Ramos (cell line): Measurements from ENCODE around the gene RPUSD1.
"Not testable (repeated sequence)": the region's sequence is repeated elsewhere in the genome, so short reads cannot be mapped to it uniquely, and the experiment has no call there.

ENCODE experiments used
- in situ Hi-C: fragments of 300-500 bp; cut with MboI; formaldehyde crosslinking; loops from one replicate; pipeline ENCODE4 v1.14.3; 2022; ENCODE audit warnings: low sequenced_read_pairs; ENCODE audit not compliant: unreplicated experiment

Gene RPUSD1

DNA sequence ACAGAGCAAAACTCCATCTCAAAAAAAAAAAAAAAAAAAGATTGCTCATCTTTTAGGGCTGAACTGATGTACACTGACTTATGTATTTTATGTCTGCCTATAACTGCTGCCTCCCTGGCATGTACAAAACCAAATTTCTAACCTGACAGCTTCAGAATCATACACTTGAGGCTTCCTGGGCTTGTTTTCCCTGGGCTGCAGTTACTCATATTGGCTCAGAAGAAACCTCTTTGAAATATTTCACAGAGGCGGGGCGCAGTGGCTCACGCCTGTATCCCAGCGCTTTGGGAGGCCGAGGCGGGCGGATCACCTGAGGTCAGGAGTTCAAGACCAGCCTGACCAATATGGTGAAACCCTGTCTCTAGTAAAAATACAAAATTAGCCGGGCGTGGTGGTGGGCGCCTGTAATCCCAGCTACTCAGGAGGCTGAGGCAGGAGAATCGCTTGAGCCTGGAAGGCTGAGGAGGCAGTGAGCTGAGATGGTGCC, 34.0 kb downstream of the RPUSD1 start:
- in situ Hi-C loops, result not testable (repeated sequence)

DNA sequence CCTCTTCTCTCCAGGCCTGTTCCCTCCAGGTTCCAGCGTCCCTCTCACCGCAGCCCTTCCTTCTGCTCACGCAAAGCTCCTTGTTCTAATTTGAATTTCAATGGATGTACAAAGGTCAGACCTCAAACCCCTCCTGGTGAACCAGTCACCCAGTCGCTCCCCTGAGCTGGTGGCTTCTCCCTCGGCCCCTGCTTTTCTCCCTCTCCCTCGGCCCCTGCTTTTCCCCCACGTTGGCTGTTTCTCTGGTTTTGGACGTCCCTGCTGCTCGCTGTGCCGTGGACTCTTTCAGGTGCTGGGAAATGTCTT, 36.2 kb downstream of the RPUSD1 start:
- in situ Hi-C loops, result no loop called here

DNA sequence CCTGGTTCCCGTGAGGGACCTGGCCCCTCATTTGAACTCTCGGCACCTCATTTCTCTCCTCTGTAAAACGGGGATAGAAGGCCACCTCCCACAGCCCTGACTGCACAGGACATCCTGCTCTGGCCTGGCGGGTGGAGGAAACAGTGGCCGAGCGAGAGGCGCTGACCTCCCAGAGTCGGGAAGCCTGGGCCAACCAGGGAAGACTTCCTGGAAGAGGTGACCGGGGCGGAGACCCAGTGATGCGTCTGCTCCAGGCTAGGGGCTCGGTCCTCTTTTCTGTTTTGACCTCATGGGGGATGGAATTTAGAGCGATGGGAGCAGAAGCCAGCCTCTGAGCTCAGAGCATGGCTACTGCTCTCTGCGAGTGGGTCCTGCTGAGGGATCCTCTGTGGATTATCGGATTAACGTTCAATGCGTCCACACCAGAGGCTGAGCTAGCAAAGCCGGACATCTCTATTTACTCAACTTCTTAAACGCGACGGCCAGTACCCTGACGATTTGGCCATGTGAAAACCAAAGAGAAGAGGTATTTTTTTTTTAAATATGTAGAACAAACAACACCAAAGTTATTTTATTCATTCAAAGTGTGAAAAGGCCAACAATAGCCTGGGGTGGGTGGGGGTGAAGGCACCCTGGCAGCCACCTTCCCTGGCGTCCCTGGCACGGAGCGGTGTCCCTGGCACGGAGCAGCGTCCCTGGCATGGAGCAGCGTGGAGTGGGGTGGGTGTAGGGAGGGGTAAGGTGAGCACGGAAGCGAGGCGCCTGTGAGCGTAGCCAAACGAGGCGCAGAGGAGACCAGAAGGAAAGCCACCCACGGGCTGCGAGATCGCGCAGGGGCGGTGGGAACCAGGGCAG, 36.8 kb downstream of the RPUSD1 start:
- in situ Hi-C loops, result no loop called here

DNA sequence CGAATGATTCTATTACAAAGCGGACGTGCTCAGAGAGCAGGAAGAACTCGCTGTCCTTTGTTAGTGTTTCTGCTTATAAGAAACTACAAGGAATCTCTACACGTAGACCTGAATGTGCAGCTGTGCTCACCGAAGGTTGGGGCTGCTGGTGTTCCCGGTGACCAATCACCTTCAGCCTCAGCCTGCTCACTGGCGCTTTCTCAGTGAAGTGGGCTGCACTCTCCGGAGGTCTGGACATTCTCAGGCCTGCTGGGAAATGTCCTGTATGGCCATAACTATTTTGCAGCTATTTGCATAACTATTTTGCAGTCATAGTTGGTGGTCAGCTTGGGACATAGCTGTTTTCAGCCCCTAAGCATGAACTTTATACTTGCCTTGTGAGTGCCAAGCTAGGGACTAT, 37.7 kb downstream of the RPUSD1 start:
- in situ Hi-C loops, result no loop called here

DNA sequence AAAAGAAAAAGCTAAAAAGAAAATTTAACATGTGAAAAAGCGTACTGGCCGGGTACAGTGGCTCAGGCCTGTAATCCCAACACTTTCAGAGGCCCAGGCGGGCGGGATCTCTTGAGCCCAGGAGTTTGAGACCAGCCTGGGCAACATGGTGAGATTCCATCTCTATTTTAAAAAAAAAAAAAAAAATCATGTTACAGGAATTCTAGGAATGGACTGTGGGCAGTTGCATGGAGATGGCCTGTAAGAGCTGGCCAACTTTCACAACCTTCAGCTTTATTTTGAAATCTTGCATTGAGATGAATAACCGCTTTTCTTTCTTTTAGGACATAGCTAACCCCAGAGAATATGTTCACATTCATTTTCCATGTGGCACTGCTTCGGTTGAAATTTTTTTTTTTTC, 39.2 kb downstream of the RPUSD1 start:
- in situ Hi-C loops, result no loop called here

DNA sequence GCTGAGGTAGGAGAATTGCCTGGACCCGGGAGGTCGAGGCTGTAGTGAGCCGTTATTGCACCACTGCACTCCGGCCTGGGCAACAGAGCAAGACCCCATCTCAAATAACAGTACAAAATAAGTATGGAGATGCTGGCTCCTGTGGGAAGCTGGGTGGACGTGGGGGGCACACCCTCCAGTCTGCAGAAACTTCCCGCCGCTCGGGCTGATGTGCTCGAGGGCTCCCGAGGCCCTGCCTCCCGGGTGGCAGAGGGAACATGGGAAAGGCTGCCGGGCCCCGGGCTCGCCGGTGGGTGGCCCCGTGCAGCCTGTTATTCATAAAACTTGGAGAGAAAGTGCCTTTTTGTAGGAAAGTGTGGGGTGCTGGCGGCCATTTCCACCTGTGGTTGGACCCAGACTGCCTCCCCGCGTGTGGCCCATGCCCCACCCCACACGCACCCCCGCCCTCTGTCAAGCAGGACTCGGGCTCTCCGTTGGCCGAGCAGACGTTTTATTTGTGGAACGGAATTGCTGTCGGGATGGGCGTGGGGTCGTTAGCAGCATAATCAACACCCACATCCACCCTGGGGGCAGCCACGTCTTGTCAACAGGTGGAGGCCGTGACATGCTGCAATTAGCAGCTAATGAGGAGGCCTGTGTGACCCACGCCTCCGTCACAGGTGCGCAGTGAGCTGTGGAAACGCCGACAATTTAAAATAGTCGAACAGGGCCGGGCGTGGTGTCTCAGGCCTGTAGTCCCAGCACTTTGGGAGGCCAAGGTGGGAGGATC, 40.0 kb downstream of the RPUSD1 start:
- in situ Hi-C loops, result no loop called here

DNA sequence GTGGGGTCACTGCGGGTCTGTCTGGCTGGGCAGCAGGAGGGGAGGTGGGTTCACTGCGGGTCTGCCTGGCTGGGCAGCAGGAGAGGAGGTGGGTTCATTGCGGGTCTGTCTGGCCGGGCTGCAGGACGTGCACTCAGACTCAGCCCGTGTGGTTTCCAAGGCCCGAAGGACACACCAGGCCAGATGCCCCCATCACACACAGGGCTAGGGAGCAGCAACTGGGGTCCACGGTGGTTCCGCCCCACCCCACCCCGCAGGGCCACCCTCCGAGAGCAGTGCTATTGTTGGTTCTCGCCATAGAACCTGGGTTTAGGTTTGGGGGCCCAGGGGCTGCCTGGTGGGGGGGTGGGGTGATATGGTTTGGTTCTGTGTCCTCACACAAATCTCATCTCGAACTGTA, 41.5 kb downstream of the RPUSD1 start:
- in situ Hi-C loops, result no loop called here

DNA sequence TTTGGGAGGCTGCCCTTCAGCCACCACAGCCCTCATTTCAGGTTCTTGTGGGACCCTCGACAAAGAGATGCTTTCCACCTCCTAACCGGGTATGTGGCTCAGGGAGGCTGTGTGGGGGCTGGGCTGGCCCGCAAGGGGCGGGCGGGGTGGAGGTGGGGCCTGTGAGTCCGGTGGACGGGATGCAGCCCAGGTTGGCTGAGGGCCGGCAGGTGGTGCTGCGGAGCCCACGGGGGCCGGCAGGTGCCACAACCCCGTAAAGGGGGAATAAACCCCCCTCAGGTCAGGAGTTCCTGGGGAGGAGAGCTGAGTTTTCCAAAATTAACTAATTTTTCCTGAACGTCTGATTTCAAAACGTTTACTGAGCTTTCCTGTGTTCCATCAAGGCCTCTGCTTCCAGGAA, 42.4 kb downstream of the RPUSD1 start:
- in situ Hi-C loops, result no loop called here

DNA sequence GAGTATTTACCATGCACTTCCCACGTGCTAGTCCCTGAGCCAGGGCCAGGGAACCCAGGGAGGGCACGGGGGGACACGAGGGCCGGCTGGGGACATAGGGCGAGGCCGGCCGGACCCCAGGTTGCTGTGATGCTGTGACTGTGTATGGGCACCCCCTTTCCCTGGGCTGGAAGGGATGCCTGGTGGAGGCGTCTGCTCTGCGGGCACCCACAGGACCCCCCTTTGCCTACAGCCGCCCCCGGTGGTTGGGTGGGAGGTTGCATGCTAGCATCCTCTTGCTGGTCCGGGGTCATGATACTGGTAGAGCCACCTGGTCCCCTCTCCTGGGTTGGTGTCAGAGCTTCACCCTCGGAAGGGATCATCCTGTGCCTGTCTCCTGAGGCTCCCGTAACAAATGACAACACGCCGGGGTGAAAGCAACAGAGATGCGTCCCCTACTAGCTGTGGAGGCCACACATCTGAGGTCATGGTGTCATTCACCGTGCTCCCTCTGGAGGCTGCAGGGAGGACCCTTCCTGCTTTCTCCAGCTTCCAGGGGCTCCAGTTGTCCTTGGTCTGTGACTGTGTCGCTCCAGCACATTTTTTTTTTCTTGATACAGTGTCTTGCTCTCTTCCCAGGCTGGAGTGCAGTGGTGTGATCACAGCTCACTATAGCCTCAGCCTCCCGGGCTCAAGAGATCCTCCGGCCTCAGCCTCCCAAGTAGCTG, 44.2 kb downstream of the RPUSD1 start:
- in situ Hi-C loops, result no loop called here

DNA sequence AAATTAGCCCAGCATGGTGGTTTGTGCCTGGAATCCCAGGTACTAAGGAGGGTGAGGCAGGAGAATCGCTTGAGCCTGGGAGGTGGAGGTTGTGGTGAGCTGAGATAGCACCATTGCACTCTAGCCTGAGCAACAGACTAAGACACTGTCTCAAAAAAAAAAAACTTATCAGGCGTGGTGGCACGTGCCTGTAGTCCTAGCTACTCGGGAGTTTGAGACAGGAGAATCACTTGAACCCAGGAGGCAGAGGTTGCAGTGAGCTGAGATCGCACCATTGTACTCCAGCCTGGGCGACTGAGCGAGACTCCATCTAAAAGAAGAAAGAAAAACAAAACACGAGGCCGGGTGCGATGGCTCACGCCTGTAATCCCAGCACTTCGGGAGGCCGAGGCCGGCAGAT, 45.3 kb downstream of the RPUSD1 start:
- in situ Hi-C loops, result not testable (repeated sequence)

DNA sequence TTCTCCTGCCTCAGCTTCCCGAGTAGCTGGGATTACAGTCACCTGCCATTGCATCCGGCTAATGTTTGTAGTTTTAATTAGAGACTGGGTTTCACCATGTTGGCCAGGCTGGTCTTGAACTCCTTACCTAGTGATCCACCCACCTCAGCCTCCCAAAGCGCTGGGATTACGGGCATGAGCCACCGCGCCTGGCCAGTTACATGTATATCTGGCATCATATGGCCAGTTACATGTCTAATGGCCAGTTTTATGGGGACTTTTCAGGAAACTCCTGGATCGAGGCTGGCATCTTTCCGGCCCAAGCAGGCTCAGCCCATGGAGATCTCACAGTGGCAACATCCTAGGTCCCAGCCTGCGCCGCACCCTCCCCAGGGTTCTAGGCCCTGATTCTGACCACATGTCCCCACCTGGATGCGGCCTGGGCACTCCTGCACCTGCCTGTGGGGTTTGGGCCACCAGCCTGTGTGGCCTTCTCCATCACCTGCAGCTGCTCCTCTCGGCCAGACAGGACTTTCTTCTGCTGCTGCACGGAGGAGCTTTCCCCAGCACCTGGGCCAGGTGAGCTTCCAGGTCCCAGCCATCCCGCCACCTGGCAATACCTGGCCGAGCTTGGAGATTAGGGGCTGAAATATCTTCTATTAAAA, 46.1 kb downstream of the RPUSD1 start:
- in situ Hi-C loops, result no loop called here

DNA sequence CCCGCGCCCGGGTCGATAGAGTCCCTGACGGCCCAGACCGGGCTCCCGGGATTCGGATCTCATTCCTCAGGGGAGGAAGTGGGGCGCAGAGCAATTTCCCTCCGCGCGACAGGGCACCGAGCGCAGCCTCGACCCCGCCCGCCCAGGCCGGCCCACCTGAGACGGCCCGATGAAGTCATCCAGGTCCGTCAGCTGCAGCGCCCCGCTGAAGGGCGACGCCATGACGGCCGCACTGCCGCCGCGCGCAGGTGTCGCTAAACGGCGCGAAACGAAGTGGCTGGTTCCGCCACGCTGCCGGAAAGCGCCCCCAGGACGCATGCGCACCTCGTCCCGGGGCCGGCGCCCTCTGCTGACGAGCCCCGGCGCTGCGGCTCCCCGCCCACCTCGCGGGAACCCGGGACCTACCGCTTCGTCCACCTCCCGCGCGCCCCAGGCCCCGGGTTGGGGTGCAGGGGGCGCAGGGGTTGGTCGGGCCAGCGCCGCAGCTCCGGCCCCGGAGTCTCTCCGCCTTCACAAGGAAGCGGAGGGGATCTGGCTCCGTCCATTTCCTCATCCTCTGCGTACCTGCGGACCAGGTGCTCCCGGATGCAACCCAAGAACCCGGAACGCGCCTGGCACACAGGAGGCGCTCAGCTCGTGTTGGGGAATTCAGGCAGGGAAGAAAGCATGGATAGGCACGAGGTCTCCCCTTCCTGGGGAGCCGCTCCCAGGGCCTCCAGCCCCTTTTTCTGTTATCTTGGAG, 47.2 kb downstream of the RPUSD1 start, which contains the start of gene CIAO3:
Gene CIAO3, minus strand, starts transcription at position 234 of the 742 bp plus-strand sequence. Its CDS starts 12 bp downstream, at position 222.
- in situ Hi-C loops, result no loop called here

DNA sequence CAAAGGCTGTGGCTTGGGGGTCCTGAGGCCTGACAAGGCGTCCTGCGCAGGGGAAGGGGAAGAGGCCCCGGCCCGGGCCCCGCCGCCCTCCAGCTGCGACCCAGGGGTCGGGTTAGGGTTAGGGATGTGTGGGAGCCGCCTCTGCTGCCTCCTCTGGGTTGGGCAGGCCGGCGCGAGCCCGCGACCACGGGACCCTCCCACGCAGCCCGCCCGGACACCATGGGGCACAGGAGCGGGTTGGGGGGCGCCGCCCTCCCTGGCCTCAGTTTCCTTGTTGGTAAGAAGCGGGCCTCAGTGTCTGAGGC, 47.8 kb downstream of the RPUSD1 start:
- in situ Hi-C loops, result no loop called here

DNA sequence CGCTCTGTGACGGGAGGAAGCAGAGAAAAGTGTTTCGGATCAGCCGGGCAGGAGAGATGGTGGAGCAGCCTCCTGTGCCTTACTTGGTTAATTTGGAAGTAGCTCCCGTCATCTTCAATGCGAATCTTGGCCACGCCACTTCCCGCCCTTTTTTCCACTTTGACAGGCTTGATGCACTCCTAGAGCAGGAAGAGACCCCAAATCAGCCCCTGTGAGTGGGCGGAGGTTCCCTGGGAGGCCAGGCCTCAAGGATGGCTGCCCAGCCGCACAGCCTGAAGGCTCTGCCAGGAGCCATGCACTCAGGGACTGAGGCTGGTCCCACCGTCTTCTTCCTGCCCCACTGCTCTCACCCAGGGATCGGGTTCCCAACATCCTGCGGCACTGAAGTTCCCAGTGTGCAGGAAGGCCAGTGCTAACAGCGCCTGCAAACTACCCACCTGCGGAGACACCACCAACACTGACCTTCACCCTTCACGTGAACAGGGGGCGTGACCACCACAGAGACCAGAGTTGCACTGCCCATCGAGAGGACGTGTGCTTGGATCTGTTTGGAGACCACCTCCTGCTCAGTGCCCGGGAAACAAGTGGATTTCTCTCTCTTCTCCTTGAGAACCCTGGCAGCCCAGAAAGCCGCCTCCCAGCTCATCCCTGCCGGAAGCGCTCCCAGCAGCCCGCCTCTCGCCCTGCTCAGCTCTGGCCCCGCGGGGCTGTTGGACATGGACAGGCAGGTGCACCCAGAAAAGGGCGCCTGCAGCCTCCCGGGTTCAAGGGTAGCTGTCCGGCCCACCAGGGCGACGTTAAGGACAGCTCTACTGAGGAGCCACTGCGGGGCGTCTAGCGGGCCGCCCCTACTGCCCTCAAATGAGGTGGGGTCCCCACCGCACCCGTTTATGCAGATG, 48.4 kb downstream of the RPUSD1 start:
- in situ Hi-C loops, result no loop called here

DNA sequence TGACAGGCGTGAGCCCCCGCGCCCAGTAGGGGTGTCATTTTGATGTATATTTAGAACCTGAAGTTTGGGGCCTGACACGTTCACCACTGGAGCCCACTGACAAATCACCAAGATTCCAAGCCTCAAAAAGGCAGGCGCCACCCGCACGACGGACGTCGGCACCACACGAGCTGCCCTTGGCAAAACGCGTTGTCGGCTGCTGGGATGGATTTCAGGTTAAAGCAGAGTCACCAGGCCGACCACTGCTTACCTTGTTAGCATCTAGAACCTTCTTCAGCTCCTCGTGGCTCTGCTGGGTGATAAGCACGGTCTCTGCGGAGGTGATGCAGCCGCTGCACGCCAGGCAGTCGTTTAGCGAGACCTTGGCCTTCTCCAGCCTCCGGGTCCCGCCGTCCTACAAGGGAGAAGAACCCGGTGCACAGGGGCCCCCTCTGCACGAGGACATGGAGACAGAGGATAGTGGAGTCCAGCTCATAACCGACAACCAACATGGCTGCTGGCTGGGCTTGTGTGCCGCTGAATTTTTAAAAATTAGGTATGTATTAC, 51.2 kb downstream of the RPUSD1 start:
- in situ Hi-C loops, result no loop called here

DNA sequence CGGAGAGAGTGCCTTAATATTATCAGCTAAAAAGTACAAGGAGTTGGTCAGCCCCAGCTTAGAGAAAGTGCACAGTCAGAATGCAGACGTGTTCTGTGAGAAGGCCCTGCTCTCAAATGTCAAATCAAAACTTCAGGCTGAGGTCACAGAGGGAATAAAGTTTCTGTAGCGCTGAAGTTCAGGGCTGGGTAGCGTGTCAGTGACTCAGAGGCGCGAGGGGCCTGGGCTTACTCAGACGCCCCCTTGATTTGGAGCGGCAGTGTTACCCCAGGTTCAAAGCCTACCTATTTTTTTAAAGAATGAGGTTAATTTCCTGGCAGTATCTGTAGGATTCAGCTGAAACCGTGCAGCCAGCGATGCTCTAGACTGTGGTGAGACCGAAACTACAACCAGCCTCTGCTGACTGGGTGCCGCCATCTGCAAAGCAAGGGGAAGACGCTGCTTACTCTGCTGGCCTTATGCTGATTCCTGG, 52.2 kb downstream of the RPUSD1 start:
- in situ Hi-C loops, result no loop called here

DNA sequence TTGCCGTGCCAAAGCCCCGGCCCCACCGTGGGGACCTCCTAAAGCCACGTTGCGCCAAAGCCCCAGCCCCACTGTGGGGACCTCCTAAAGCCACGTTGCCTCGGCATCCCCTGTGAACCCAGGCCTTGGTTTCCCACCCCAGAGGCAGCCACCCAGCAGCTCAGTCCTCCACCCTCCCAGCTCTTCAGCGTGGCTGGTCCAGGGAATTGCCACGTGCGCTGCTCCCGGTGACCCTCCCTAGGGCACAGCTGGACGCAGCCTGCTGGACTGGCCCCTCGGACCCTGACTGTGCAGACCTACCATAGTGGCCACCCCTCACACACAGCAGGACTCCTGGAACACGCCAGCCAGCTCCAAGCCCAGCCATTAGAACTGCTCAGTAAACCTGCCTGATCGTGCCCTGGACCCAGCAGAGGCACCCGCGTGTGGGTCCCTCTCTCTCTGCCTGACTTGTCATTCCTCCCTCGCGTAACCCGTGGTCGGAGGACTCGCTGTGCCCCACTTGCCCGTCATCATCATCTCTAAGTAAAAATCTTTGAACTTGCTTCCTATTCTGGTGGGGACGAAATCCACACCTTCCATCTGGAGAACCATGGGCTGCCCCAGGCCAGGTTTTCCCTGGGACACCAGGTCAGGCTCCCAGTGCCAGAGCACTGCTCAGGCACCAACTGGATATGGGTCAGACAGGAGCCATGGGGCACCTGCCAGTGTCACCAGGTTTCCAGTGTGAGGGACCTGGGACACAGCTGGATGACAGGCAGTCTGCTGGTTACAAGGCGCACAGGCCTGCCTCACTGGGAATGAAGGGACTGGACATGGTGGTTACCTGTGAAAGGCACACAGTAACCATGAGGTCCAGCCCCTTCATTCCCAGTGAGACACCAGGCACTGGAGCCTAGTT, 53.0 kb downstream of the RPUSD1 start:
- in situ Hi-C loops, result no loop called here
